ENCODE data around the gene ZNF428. TPM values are rescaled to one million over a fixed set of nuclear protein-coding genes. Genes with fewer than 3 reads are reported as not detected.

ZNF428 gene
- total and polyA plus RNA-seq, 2 of the 4 experiments (the other 2 are of a cell fraction): 9.9 to 32.3 TPM

GRCh38 chr19:43570174-43570791 is 49.1 kb downstream of the ZNF428 start:
- H3K4me2 ChIP-seq (ENCODE audit: low read depth, low read length): no peak overlapping the region
- dilution Hi-C loops (cut with HindIII; ENCODE audit: low sequenced_read_pairs, unreplicated experiment): no loop called here

More at GRCh38 chr19:43570174-43570791, 49.1 kb downstream of the ZNF428 start:
- Histone ChIP-seq H3K4ac (ENCODE audit: low read depth, low read length) (no peak overlapping the region), H2AK9ac (replicated peaks; ENCODE audit: low read depth, low read length, poor library complexity) (no peak overlapping the region), H2BK5ac (ENCODE audit: low read depth, low read length, poor library complexity, severe bottlenecking) (no peak overlapping the region), H4K20me1 (ENCODE audit: insufficient read depth, low read length) (no peaks in the 10 kb centered on the region), H3K23ac (ENCODE audit: low read depth, low read length) (no peak overlapping the region), H3K4me3 (ENCODE audit: insufficient read depth, low read depth, low read length) (no peak overlapping the region), H2AFZ (replicated peaks; ENCODE audit: low read length, poor library complexity) (no peak overlapping the region), H2AK5ac (ENCODE audit: low read depth, low read length) (no peak overlapping the region), H3K79me1 (ENCODE audit: low read depth in 1 of 2, low read length in 2 of 2) (peaks cover 37 to 62% of the 10 kb centered on the region in 2 experiments), H3K14ac (replicated peaks; ENCODE audit: low read depth, low read length) (no peak overlapping the region), H3K36me3 (ENCODE audit: control insufficient read depth, insufficient read depth, low read length) (0 out of 2 replicates have a peak, but pooled peaks cover 1% of the 10 kb centered on the region), H3K27me3 (ENCODE audit: control insufficient read depth, insufficient read depth, low read length) (no peaks in the 10 kb centered on the region), H2BK15ac (ENCODE audit: low read depth, low read length) (no peak overlapping the region), H3K27ac (ENCODE audit: insufficient read depth, low read length) (no peak overlapping the region), H3K9me3 (ENCODE audit: control insufficient read depth, insufficient read depth, low read length) (no peaks in the 10 kb centered on the region), H3K56ac (ENCODE audit: extremely low read depth, insufficient read depth, low read length) (no peak overlapping the region), H2BK120ac (ENCODE audit: low read depth, low read length) (no peak overlapping the region), H3K9me1 (ENCODE audit: insufficient read depth, low read length) (peaks cover 6% of the 10 kb centered on the region; the same call in 1 of the 2 replicates), H2BK20ac (ENCODE audit: low read depth, low read length) (no peak overlapping the region), H4K8ac (ENCODE audit: low read depth in 2 of 2, low read length in 2 of 2) (no peak overlapping the region), H4K91ac (ENCODE audit: insufficient read depth, low read depth, low read length) (no peak overlapping the region), H4K5ac (ENCODE audit: low read depth, low read length) (no peak overlapping the region), H3K4me1 (ENCODE audit: control insufficient read depth, insufficient read depth, low read length) (peaks cover 5% of the 10 kb centered on the region), H3K9ac (ENCODE audit: low read depth, low read length) (no peak overlapping the region), H3K18ac (ENCODE audit: low read depth, low read length) (no peak overlapping the region)
- ATAC-seq (ENCODE audit: low read depth): no peak
- no peak for DNase-seq
- in situ Hi-C loops (cut with MboI; ENCODE audit: low sequenced_read_pairs): no loop called here
- BruUV-seq (replicated peaks): no TSS peak
- 100% methylated on average over 2 of the region's 5 CpGs; no CpG with 5 or more reads in 1 of the 2 experiments for WGBS, 2 experiments (ENCODE audit: extremely low coverage in 2 of 2, insufficient read length in 1 of 2)
- POLR2A ChIA-PET (ENCODE audit: unreplicated experiment): no interaction called here
- CTCF ChIA-PET: no interaction called here
- intact Hi-C loops (cut with micrococcal nuclease): no loop called here
- TF ChIP-seq RFX5 (IDR thresholded peaks at IDR 0.05; ENCODE audit: low read depth, low read length) (no peak), SMC3 (IDR thresholded peaks at IDR 0.05; ENCODE audit: low read depth, low read length) (no peak), FOS (IDR thresholded peaks at IDR 0.05; ENCODE audit: low read depth, low read length) (no peak), ELK1 (IDR thresholded peaks at IDR 0.05; ENCODE audit: borderline replicate concordance, low read depth, low read length) (no peak), MXI1 (IDR thresholded peaks at IDR 0.05; ENCODE audit: borderline replicate concordance, low read depth, low read length) (no peak), NFE2L2 (IDR thresholded peaks at IDR 0.05; ENCODE audit: low read depth, low read length) (no peak), POLR2A (IDR thresholded peaks at IDR 0.05; ENCODE audit: low read depth, low read length) (no peak), CEBPB (IDR thresholded peaks at IDR 0.05; ENCODE audit: low read depth, low read length) (no peak), CHD1 (IDR thresholded peaks at IDR 0.05; ENCODE audit: low read depth, low read length) (no peak), RAD21 (IDR thresholded peaks at IDR 0.05; ENCODE audit: low read length) (no peak)
- TF ChIP-seq, protein P1, sequence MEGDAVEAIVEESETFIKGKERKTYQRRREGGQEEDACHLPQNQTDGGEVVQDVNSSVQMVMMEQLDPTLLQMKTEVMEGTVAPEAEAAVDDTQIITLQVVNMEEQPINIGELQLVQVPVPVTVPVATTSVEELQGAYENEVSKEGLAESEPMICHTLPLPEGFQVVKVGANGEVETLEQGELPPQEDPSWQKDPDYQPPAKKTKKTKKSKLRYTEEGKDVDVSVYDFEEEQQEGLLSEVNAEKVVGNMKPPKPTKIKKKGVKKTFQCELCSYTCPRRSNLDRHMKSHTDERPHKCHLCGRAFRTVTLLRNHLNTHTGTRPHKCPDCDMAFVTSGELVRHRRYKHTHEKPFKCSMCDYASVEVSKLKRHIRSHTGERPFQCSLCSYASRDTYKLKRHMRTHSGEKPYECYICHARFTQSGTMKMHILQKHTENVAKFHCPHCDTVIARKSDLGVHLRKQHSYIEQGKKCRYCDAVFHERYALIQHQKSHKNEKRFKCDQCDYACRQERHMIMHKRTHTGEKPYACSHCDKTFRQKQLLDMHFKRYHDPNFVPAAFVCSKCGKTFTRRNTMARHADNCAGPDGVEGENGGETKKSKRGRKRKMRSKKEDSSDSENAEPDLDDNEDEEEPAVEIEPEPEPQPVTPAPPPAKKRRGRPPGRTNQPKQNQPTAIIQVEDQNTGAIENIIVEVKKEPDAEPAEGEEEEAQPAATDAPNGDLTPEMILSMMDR (conservative IDR thresholded peaks at IDR 0.05; ENCODE audit: low read depth, low read length): no peak

All from IMR-90 (cell line).